Amygdala (tissue), 56 donors: ENCODE measurements around the gene TTC29.

Experiments
- DNase-seq, 56 donors: peaks; one replicate each; lab custom pipeline; 2025; lab: John Stamatoyannopoulos, UW

The TTC29 gene

GRCh38 chr4:146945556-146946374 is at the start of gene TTC29:
Gene TTC29 (minus strand): TSS chr4:146945864. CDS start chr4:146939895, 5,969 bp downstream.
- peak in 55 of 56 donors; percentile 22 to 89 (median 71) for DNase-seq

- DNase-seq: no peak
Observed at GRCh38 chr4:146981651-146982050, 36.0 kb upstream of the TTC29 start.

GRCh38 chr4:146978641-146979040 is 33.0 kb upstream of the TTC29 start:
- no peak for DNase-seq

- no peak for DNase-seq
Observed at GRCh38 chr4:146976145-146976544, 30.5 kb upstream of the TTC29 start.

GRCh38 chr4:146975527-146975926 is 29.9 kb upstream of the TTC29 start:
- DNase-seq: no peak

- no peak for DNase-seq
Observed at GRCh38 chr4:146975036-146975435, 29.4 kb upstream of the TTC29 start.

GRCh38 chr4:146972036-146972435 is 26.4 kb upstream of the TTC29 start:
- DNase-seq: no peak

GRCh38 chr4:146969126-146969525 is 23.5 kb upstream of the TTC29 start:
- no peak for DNase-seq

- no peak for DNase-seq
Observed at GRCh38 chr4:146960634-146961033, 15.0 kb upstream of the TTC29 start.

- no peak for DNase-seq
Observed at GRCh38 chr4:146959692-146960091, 14.0 kb upstream of the TTC29 start.

- no peak for DNase-seq
Observed at GRCh38 chr4:146957237-146957636, 11.6 kb upstream of the TTC29 start.

- DNase-seq: no peak
Observed at GRCh38 chr4:146952896-146953295, 7.2 kb upstream of the TTC29 start.

- DNase-seq: no peak
Observed at GRCh38 chr4:146949559-146949958, 3.9 kb upstream of the TTC29 start.

GRCh38 chr4:146943691-146944375 is 1.8 kb downstream of the TTC29 start:
- no peak for DNase-seq

- DNase-seq: no peak
Observed at GRCh38 chr4:146932116-146932515, 13.5 kb downstream of the TTC29 start.

GRCh38 chr4:146930673-146931072 is 15.0 kb downstream of the TTC29 start:
- no peak for DNase-seq

GRCh38 chr4:146927695-146928094 is 18.0 kb downstream of the TTC29 start:
- DNase-seq: no peak

GRCh38 chr4:146916479-146917076 is 29.1 kb downstream of the TTC29 start:
- peak in 4 of 56 donors; percentile 1 to 17 (median 2) for DNase-seq

- no peak for DNase-seq
Observed at GRCh38 chr4:146915132-146915531, 30.5 kb downstream of the TTC29 start.

- no peak for DNase-seq
Observed at GRCh38 chr4:146900295-146900694, 45.4 kb downstream of the TTC29 start.

- DNase-seq: no peak
Observed at GRCh38 chr4:146890301-146890700, 55.4 kb downstream of the TTC29 start.

GRCh38 chr4:146883070-146883469 is 62.6 kb downstream of the TTC29 start:
- DNase-seq: no peak
